ENCODE measurements around the gene NF1.
"Not testable (repeated sequence)": the region's sequence is repeated elsewhere in the genome, so short reads cannot be mapped to it uniquely, and the experiment has no call there.

DNA sequence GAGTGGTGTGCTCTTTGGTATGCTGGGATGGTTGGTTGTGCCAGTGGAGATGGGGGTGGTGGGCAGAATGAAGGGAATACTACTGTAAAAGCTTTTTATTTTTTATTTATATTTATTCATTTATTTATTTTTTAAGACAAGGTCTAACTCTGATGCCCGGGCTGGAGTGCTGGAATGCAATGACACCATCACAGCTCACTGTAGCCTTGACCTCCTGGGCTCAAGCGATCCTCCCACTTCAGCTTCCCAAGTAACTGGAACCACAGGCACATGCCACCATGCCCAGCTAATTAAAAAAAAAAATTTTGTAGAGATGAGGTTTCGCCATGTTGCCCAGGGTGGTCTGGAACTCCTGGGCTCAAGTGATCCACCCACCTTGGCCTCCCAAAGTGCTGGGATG lies 4.1 kb upstream of the NF1 start:
- not testable (repeated sequence) for TF ChIP-seq CTCF (IDR thresholded peaks at IDR 0.05; ENCODE audit: poor library complexity); EZH2 (IDR thresholded peaks at IDR 0.05; ENCODE audit: borderline replicate concordance)
